ENCODE results near the gene HPGD. TPM values are rescaled to one million over a fixed set of nuclear protein-coding genes. Genes with fewer than 3 reads are reported as not detected.

The HPGD gene
- total RNA-seq, 1 experiment from 2014 or later, result 0.66 TPM

- Histone ChIP-seq H2AFZ (ENCODE audit: low read depth, low read length, poor library complexity, severe bottlenecking) (no peak overlapping the region), H3K27me3 (ENCODE audit: insufficient read depth, low read length) (no peaks in the 10 kb centered on the region), H4K20me1 (ENCODE audit: insufficient read depth) (no peaks in the 10 kb centered on the region), H3K79me2 (ENCODE audit: insufficient read depth, low read length) (no peaks in the 10 kb centered on the region), H3K4me1 (ENCODE audit: control insufficient read depth in 1 of 2, insufficient read depth in 2 of 2, low read length in 2 of 2) (peaks cover 2 to 4% of the 10 kb centered on the region in 2 experiments; a peak in 2 of 4 replicates), H3K4me2 (ENCODE audit: low read length) (no peak overlapping the region), H3K9me3 (ENCODE audit: control insufficient read depth in 1 of 2, insufficient read depth in 1 of 2, low read depth in 1 of 2, low read length in 2 of 2) (peaks cover 0 to 4% of the 10 kb centered on the region in 2 experiments; a peak in 1 of 4 replicates), H3K9ac (ENCODE audit: low read length) (no peak overlapping the region), H3K9me2 (ENCODE audit: insufficient read depth) (no peaks in the 10 kb centered on the region), H3K27ac (ENCODE audit: low read depth, low read length) (no peak overlapping the region), H3K36me3 (ENCODE audit: control insufficient read depth in 1 of 2, insufficient read depth in 2 of 2, low read length in 2 of 2) (no peaks in the 10 kb centered on the region), H3K4me3 (replicated peaks in 1 of 2; ENCODE audit: low read depth in 1 of 2, low read length in 2 of 2) (no peak overlapping the region)
- ATAC-seq, result no peak
- ChIA-PET RAD21 (ENCODE audit: low non-redundant PET in 1 of 2, low total read pairs in 2 of 2, uncharacterized antibody in 2 of 2, unreplicated experiment in 2 of 2) (no interaction called here), POLR2A (no interaction called here), CTCF (no interaction called here)
- TF ChIP-seq TCF7L2 (IDR thresholded peaks at IDR 0.05; ENCODE audit: borderline replicate concordance, extremely low read depth, insufficient read depth, insufficient read length), result no peak
- TF ChIP-seq, protein P1, sequence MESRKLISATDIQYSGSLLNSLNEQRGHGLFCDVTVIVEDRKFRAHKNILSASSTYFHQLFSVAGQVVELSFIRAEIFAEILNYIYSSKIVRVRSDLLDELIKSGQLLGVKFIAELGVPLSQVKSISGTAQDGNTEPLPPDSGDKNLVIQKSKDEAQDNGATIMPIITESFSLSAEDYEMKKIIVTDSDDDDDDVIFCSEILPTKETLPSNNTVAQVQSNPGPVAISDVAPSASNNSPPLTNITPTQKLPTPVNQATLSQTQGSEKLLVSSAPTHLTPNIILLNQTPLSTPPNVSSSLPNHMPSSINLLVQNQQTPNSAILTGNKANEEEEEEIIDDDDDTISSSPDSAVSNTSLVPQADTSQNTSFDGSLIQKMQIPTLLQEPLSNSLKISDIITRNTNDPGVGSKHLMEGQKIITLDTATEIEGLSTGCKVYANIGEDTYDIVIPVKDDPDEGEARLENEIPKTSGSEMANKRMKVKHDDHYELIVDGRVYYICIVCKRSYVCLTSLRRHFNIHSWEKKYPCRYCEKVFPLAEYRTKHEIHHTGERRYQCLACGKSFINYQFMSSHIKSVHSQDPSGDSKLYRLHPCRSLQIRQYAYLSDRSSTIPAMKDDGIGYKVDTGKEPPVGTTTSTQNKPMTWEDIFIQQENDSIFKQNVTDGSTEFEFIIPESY (IDR thresholded peaks at IDR 0.05; ENCODE audit: extremely low read depth, insufficient replicate concordance, low read length), result no peak
- no peak for TF ChIP-seq ELF1 (IDR thresholded peaks at IDR 0.05; ENCODE audit: borderline replicate concordance, low read depth)
- no peak for TF ChIP-seq SRF (IDR thresholded peaks at IDR 0.05; ENCODE audit: low read depth)
- TF ChIP-seq JUND (IDR thresholded peaks at IDR 0.05), result no peak
- TF ChIP-seq EZH2 (IDR thresholded peaks at IDR 0.05), result no peak
- TF ChIP-seq ZNF274 (IDR thresholded peaks at IDR 0.05; ENCODE audit: low read depth, low read length), result no peak
- TF ChIP-seq POLR2A (IDR thresholded peaks at IDR 0.05; ENCODE audit: borderline replicate concordance, extremely low read depth, insufficient read depth, insufficient read length), result no peak
- no peak for TF ChIP-seq CBX3 (IDR thresholded peaks at IDR 0.05; ENCODE audit: low read depth)
- TF ChIP-seq REST (IDR thresholded peaks at IDR 0.05; ENCODE audit: low read depth), result no peak
- no peak for TF ChIP-seq SP1 (IDR thresholded peaks at IDR 0.05; ENCODE audit: low read depth)
- BruUV-seq (replicated peaks), result no TSS peak
- no peak for DNase-seq (ENCODE audit: low read depth, low spot score)
- intact Hi-C loops (cut with micrococcal nuclease), result no loop called here
These were observed 60.7 kb downstream of the HPGD start for GRCh38 chr4:174461466-174462106.

Measured in HCT116 (cell line).